Parathyroid adenoma (tissue), 2 donors: ENCODE measurements around the gene OTOL1.

ENCODE experiments used
- H2AFZ ChIP-seq: fragments of 300-600 bp; sonication (generic); one replicate; pipeline ENCODE4 v1.7.0; 2017; ENCODE audit warnings: antibody characterized with exemption, mild to moderate bottlenecking
- H3K27ac ChIP-seq: fragments of 300-600 bp; sonication (generic); one replicate; pipeline ENCODE4 v1.7.0; 2017
- H3K27me3 ChIP-seq: fragments of 300-600 bp; sonication (generic); one replicate; pipeline ENCODE4 v1.7.0; 2017; ENCODE audit warnings: low read length; ENCODE audit not compliant: control insufficient read depth, insufficient read depth
- H3K36me3 ChIP-seq: fragments of 300-600 bp; sonication (generic); one replicate; pipeline ENCODE4 v1.7.0; 2017; ENCODE audit warnings: low read length; ENCODE audit not compliant: control insufficient read depth, insufficient read depth
- H3K4me1 ChIP-seq: fragments of 300-600 bp; sonication (generic); one replicate; pipeline ENCODE4 v1.7.0; 2017; ENCODE audit warnings: control low read depth
- H3K4me2 ChIP-seq: fragments of 300-600 bp; sonication (generic); one replicate; pipeline ENCODE4 v1.7.0; 2017; ENCODE audit warnings: low read length
- H3K4me3 ChIP-seq: fragments of 300-600 bp; sonication (generic); one replicate; pipeline ENCODE4 v1.7.0; 2017; ENCODE audit warnings: low read depth, low read length
- H3K79me2 ChIP-seq: fragments of 300-600 bp; sonication (generic); one replicate; pipeline ENCODE4 v1.7.0; 2017; ENCODE audit warnings: control low read depth
- H3K9ac ChIP-seq: fragments of 300-600 bp; sonication (generic); one replicate; pipeline ENCODE4 v1.7.0; 2017; ENCODE audit warnings: mild to moderate bottlenecking
- H3K9me3 ChIP-seq: fragments of 300-600 bp; sonication (generic); one replicate; pipeline ENCODE4 v1.7.0; 2017; ENCODE audit warnings: low read length; ENCODE audit not compliant: control insufficient read depth
- CTCF ChIP-seq: fragments of 300-600 bp; sonication (generic); IDR thresholded peaks from one replicate; pipeline ENCODE4 v1.7.0; 2017; ENCODE audit warnings: antibody characterized with exemption, mild to moderate bottlenecking
- donor health status: primary hyperparathyroidism.

OTOL1 gene

DNA sequence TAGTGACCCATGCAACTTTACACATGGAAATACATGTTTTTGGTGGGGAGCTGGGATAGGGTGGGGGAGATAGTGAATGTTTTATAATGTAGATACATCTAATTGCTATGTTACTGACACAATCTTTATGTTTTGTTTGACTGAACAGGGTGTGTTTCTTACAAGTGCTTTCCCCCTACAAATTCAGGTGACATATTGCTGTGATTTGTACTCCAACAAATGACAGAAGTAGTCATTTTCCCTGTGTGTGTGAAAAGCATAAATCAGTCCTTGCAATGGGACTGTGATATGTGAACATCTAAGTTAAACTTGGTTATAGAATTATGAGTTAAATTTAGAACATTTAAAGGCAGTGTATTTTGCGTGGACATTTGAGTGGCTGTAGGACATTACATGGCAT lies 27.3 kb downstream of the OTOL1 start:
- no peak overlapping the region for H3K27ac ChIP-seq
- H3K9me3 ChIP-seq, result no peaks in the 10 kb centered on the region
- H3K4me3 ChIP-seq, result no peak overlapping the region
- no peaks in the 10 kb centered on the region for H3K27me3 ChIP-seq
- no peak overlapping the region for H3K9ac ChIP-seq
- H3K36me3 ChIP-seq, result no peaks in the 10 kb centered on the region
- H3K79me2 ChIP-seq, result no peaks in the 10 kb centered on the region
- no peaks in the 10 kb centered on the region for H3K4me1 ChIP-seq
- no peak for TF ChIP-seq CTCF
- H2AFZ ChIP-seq, result no peak overlapping the region
- no peak overlapping the region for H3K4me2 ChIP-seq

GRCh38 chr3:161531930-161532329 lies 35.3 kb downstream of the OTOL1 start:
- Histone ChIP-seq H3K9ac (no peak overlapping the region), H3K4me3 (no peak overlapping the region), H3K27me3 (no peaks in the 10 kb centered on the region), H3K27ac (no peak overlapping the region), H3K9me3 (no peaks in the 10 kb centered on the region), H2AFZ (no peak overlapping the region), H3K36me3 (no peaks in the 10 kb centered on the region), H3K4me1 (no peaks in the 10 kb centered on the region), H3K4me2 (no peak overlapping the region), H3K79me2 (no peaks in the 10 kb centered on the region)
- TF ChIP-seq CTCF, result no peak

- Histone ChIP-seq H3K4me3 (no peak overlapping the region), H2AFZ (no peak overlapping the region), H3K9me3 (no peaks in the 10 kb centered on the region), H3K9ac (no peak overlapping the region), H3K36me3 (no peaks in the 10 kb centered on the region), H3K79me2 (no peaks in the 10 kb centered on the region), H3K27ac (no peak overlapping the region), H3K4me1 (no peaks in the 10 kb centered on the region), H3K4me2 (no peak overlapping the region), H3K27me3 (no peaks in the 10 kb centered on the region)
- no peak for TF ChIP-seq CTCF
Observed at GRCh38 chr3:161540594-161540993, 44.0 kb downstream of the OTOL1 start.

DNA sequence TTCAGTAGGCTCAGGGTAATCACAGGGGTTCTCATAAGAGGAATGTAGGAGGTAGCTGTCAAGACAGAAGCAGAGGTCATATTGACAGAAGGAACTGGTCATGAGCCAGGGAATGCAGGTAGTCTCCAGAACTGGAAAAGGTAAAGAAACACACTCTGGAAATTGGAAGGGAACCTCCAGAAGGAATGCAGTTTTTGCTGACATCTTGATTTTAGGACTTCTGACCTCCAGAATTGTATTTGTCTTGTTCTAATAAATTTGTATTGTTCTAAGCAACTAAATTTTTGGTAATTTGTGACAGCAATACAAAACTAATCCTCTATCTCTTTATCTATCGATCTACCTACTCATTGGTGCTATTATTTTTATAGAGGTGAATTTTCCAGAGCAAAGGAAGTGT lies 49.2 kb downstream of the OTOL1 start:
- no peaks in the 10 kb centered on the region for H3K9me3 ChIP-seq
- no peak for TF ChIP-seq CTCF
- no peak overlapping the region for H2AFZ ChIP-seq

DNA sequence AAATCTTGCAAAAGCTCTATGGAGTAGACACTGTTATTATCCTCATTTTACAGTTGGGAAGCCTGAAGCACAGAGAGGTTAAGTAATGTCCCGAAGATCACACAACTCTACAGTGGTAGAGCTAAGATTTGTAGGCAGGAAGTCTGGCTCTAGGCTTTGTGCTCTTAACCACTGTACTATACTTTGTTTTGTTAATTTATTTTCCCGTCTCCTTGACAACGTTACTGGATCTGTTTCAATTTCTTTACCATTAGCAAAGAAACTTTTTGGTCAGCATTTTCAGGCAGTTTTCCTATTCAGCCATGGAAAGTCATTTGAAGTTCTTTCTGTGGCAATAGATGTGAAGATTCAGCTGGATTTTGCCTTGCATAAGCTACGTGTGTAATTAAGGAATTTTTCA lies 51.7 kb downstream of the OTOL1 start:
- H3K79me2 ChIP-seq, result no peaks in the 10 kb centered on the region
- no peak overlapping the region for H3K4me2 ChIP-seq
- no peak overlapping the region for H2AFZ ChIP-seq
- no peaks in the 10 kb centered on the region for H3K9me3 ChIP-seq
- no peak overlapping the region for H3K9ac ChIP-seq
- H3K27ac ChIP-seq, result no peak overlapping the region
- H3K4me3 ChIP-seq, result no peak overlapping the region
- no peaks in the 10 kb centered on the region for H3K27me3 ChIP-seq
- no peaks in the 10 kb centered on the region for H3K4me1 ChIP-seq
- H3K36me3 ChIP-seq, result no peaks in the 10 kb centered on the region
- no peak for TF ChIP-seq CTCF

More for the DNA sequence above, 49.2 kb downstream of the OTOL1 start:
- Histone ChIP-seq H3K4me3 (no peak overlapping the region), H3K79me2 (no peaks in the 10 kb centered on the region), H3K27me3 (no peaks in the 10 kb centered on the region), H3K4me1 (no peaks in the 10 kb centered on the region), H3K36me3 (no peaks in the 10 kb centered on the region), H3K4me2 (no peak overlapping the region), H3K9ac (no peak overlapping the region), H3K27ac (no peak overlapping the region)
